Stimulated activated CD8-positive, alpha-beta memory T cell treated with anti-CD3 and anti-CD28 coated beads, Interleukin-15, amount 100 ng/mL, for 4 hours (primary cell): ENCODE data around the gene ADAM22.
"Not testable (repeated sequence)": the region's sequence is repeated elsewhere in the genome, so short reads cannot be mapped to it uniquely, and the experiment has no call there.

Experiments used
- DNase-seq, 2 donors: peaks; one replicate each; pipeline ENCODE4 v3.0.0-alpha.2; 2020; ENCODE audit warnings: low read depth in 2 of 2

Gene ADAM22

GRCh38 chr7:87933953-87934698 is at the start of gene ADAM22:
TSS of gene ADAM22 (plus strand) at chr7:87934251. CDS start at chr7:87934466, 215 bp downstream.
- DNase-seq, result peak; percentile 72 to 74

GRCh38 chr7:87885018-87885417 is 49.0 kb upstream of the ADAM22 start:
- DNase-seq, result no peak

- no peak for DNase-seq
Observed at GRCh38 chr7:87886875-87887274, 47.2 kb upstream of the ADAM22 start.

GRCh38 chr7:87895363-87895762 is 38.7 kb upstream of the ADAM22 start:
- DNase-seq, result no peak

- DNase-seq, result no peak
Observed at GRCh38 chr7:87899255-87899654, 34.8 kb upstream of the ADAM22 start.

- not testable (repeated sequence) for DNase-seq
Observed at GRCh38 chr7:87907136-87907906, 26.7 kb upstream of the ADAM22 start.

GRCh38 chr7:87908814-87909213 is 25.2 kb upstream of the ADAM22 start:
- DNase-seq, result not testable (repeated sequence)

GRCh38 chr7:87912121-87912520 is 21.9 kb upstream of the ADAM22 start:
- no peak for DNase-seq

GRCh38 chr7:87918740-87919139 is 15.3 kb upstream of the ADAM22 start:
- no peak for DNase-seq

- DNase-seq, result no peak
Observed at GRCh38 chr7:87919875-87920274, 14.2 kb upstream of the ADAM22 start.

GRCh38 chr7:87920578-87920977 is 13.5 kb upstream of the ADAM22 start:
- no peak for DNase-seq

- DNase-seq, result not testable (repeated sequence)
Observed at GRCh38 chr7:87922759-87923395, 11.2 kb upstream of the ADAM22 start.

GRCh38 chr7:87926581-87927461 is 7.2 kb upstream of the ADAM22 start:
- DNase-seq, result no peak

- no peak for DNase-seq
Observed at GRCh38 chr7:87933605-87933952, 472 bp upstream of the ADAM22 start.

- no peak for DNase-seq
Observed at GRCh38 chr7:87934699-87935383, 790 bp downstream of the ADAM22 start.

GRCh38 chr7:87935384-87935706 is 1.3 kb downstream of the ADAM22 start:
- no peak for DNase-seq

GRCh38 chr7:87941138-87941537 is 7.1 kb downstream of the ADAM22 start:
- no peak for DNase-seq

- no peak for DNase-seq
Observed at GRCh38 chr7:87944547-87944946, 10.5 kb downstream of the ADAM22 start.

- not testable (repeated sequence) for DNase-seq
Observed at GRCh38 chr7:87945926-87946325, 11.9 kb downstream of the ADAM22 start.

- DNase-seq, result no peak
Observed at GRCh38 chr7:87948371-87948770, 14.3 kb downstream of the ADAM22 start.

- no peak for DNase-seq
Observed at GRCh38 chr7:87959336-87959735, 25.3 kb downstream of the ADAM22 start.
